Keratinocyte (primary cell): ENCODE data around the gene SH3D19.
"Not testable (repeated sequence)": the region's sequence is repeated elsewhere in the genome, so short reads cannot be mapped to it uniquely, and the experiment has no call there.

Experiments used
- EZH2 ChIP-seq: IDR thresholded peaks from one replicate; pipeline ENCODE4 v1.6.1; 2012; ENCODE audit warnings: inconsistent platforms, mild to moderate bottlenecking, low read length, moderate library complexity
- TF ChIP-seq, protein P1 (sequence below), 3 experiments: IDR thresholded peaks in 1 of 3; conservative IDR thresholded peaks in 1 of 3; optimal IDR thresholded peaks in 1 of 3; 2 replicates in 2 of 3; 3 replicates in 1 of 3; pipeline versions ENCODE3 to v1.5.1; 2011; ENCODE audit warnings: low read length in 3 of 3, mild to moderate bottlenecking in 3 of 3, moderate library complexity in 2 of 3, control low read depth in 1 of 3, inconsistent platforms in 1 of 3; ENCODE audit not compliant: insufficient read depth in 2 of 3; ENCODE audit errors: extremely low read depth in 1 of 3

DNA sequence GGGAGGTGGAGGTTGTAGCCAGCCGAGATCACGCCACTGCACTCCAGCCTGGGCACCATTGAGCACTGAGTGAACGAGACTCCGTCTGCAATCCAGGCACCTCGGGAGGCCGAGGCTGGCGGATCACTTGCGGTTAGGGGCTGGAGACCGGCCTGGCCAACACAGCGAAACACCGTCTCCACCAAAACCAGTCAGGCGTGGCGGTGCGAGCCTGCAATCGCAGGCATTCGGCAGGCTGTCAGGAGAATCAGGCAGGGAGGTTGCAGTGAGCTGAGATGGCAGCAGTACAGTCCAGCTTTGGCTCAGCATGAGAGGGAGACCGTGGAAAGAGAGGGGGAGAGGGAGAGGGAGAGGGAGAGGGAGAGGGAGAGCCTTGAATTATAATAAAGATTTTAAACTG, 69.7 kb downstream of the SH3D19 start:
- TF ChIP-seq, protein P1, sequence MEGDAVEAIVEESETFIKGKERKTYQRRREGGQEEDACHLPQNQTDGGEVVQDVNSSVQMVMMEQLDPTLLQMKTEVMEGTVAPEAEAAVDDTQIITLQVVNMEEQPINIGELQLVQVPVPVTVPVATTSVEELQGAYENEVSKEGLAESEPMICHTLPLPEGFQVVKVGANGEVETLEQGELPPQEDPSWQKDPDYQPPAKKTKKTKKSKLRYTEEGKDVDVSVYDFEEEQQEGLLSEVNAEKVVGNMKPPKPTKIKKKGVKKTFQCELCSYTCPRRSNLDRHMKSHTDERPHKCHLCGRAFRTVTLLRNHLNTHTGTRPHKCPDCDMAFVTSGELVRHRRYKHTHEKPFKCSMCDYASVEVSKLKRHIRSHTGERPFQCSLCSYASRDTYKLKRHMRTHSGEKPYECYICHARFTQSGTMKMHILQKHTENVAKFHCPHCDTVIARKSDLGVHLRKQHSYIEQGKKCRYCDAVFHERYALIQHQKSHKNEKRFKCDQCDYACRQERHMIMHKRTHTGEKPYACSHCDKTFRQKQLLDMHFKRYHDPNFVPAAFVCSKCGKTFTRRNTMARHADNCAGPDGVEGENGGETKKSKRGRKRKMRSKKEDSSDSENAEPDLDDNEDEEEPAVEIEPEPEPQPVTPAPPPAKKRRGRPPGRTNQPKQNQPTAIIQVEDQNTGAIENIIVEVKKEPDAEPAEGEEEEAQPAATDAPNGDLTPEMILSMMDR (optimal IDR thresholded peaks at IDR 0.05 in 1 of 3, IDR thresholded peaks at IDR 0.05 in 1 of 3, conservative IDR thresholded peaks at IDR 0.05 in 1 of 3; ENCODE audit: extremely low read depth in 1 of 3, insufficient read depth in 2 of 3, low read length in 3 of 3) = not testable (repeated sequence)
- not testable (repeated sequence) for TF ChIP-seq EZH2
